Epithelial cell of umbilical artery (primary cell): ENCODE results near the gene FBP1. TPM values are rescaled to one million over a fixed set of nuclear protein-coding genes. Genes with fewer than 3 reads are reported as not detected.

Experiments used
- total RNA-seq: library from RNA; depleted of rRNA; stranded (reverse); fragments of >200 nt; gene quantifications from 2 replicates; pipeline ENCODE4 v1.2.3, GENCODE V29; 2014

The FBP1 gene
- total RNA-seq, result 4.6 and 6.8 TPM in 2 replicates

DNA sequence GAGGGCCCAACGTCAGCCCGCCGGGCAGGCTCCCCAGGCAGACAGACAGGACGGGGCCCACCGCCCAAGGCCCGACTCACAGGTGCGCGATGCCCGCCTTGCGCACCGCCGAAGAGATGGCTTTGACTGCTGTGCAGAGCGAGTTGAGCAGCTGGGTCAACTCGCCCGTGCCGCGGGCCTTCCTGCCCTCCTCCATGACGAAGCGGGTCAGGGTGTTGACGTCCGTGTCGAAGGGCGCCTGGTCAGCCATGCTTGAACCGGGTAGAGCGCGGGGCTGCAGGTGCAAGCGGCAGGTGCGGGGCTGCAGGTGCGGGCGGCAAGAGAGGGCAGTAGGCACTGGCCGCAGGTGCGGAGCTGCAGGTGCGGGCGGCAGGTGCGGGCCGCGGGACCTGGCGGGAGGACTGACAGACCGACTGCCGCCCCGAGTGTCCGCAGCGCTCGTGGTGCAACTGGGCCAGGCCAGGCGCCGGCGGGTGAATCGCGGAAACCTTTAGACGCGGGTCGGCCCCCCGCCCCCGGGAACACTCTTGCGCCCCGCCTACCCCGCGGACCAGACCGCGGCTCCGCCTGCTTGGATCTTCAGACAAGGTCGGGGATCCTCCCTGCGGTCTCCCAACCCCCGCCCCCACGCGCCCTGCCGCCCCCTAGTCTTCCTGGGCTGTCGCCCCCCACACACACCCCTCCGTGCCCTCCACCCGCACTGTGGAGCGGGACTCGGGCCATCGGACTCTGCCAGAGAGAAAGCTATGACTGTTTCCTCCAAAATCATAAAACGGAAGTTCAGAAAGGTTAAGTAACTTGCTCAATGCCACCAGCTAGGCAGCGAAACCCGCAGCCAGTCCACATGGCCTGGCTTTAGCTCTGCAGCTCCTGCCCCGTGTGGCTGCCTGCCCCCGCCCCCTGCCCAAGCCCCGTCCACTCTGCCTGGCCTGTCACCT is at the start of gene FBP1:
TSS of gene FBP1 (minus strand) at position 458 of the 938 bp plus-strand sequence. CDS start at position 250, 208 bp downstream.

DNA sequence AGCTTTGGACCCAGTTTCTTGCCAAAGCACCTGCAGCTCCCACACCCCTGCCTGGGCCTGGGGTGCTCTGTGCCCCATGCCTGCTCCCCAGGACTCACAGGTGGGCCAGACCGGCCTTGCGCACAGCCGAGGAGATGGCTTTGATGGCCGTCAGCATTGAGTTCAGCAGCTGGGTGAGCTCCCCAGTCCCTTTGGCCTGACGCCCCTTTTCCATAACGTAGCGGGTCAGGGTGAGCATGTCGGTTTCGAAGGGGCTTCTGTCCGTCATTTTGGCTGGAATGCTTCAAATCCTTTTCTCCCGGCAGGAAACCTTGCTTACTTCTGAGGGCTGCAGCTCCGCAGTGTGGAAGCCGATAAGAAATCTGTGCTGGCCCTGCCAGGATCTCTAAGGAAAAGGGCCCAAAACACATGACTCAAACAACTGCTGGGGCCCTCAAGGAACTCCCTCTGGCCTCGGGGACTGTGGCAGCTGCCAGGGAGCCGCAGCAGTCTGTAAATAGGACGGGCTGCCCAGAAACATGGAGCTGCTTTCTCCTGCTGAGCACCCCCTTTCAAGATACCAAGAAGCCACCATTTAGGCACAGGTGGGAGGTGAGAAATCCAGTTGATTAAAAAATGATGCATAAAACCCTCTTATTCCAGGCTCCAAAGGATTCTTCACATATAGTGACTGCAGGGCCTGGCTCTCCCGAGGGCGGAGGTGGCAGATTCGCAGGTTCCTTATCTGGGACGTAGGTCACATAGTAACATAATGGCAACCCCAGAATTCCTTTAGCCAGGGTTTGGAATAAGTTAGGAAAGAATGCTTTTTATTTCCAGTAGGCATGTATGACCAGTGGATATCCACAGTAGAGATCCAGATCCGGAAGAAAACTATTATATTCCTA is 45.6 kb downstream of the FBP1 start, which contains the start of gene FBP2:
TSS of gene FBP2 (minus strand) at position 366 of the 887 bp plus-strand sequence. CDS start at position 268, 98 bp downstream.

DNA sequence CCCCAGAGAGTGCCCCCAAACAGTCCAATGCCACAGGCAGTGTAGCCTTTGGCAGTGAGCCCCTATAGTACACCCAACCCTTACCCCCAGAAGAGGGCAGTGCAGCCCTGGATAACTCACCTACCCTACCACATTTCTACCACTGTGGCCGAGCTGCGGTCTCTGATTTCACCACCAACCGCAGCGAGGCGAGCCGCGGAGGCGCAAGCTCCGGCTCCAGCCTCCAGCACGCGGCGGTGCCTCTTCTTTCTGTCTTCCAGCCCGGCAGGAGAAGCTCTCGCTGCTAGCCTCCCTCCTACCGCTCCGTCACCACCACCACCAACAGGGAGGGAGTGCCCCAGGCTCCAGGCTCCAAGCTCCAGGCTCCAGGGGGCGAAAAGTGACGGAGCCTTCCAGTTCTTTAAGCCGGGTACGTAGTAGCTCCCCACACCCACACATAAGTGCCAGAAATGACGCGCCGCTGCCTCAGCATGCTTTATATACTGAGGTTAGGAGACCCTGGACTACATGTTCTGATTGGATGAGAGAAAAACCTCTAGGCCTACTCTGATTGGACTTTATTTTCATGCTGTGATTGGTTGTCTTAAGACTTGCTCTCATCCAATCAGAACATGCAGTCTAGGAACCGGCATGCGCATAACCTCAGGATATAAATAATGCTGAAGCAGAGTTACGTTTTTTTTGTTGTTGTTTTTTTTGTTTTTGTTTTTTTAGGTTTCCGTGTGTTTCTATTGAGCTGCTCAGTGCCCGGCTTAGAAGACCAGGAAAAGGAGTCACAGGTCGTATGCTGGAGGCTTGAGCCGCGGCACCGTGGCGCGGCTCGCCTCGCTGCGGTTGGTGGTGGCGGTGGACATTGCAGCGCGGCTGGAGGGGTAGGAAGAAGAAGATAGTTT is 84.6 kb downstream of the FBP1 start, which contains the start of gene PCAT7:
TSS of gene PCAT7 (plus strand) at position 645 of the 893 bp plus-strand sequence.

Other genes starting within 250 kb of the FBP1 start
- not detected in 2 replicates for gene PCAT7, start 84.4 kb downstream of the FBP1 start, total RNA-seq
- gene FBP2, start 45.7 kb downstream of the FBP1 start, total RNA-seq, result not detected in 2 replicates
- gene AOPEP, start 87.2 kb upstream of the FBP1 start, total RNA-seq, result 32.2 and 66.9 TPM in 2 replicates